G401.6 (cell line): Measurements from ENCODE around the gene STAMBP.
A peak's percentile ranks its signal among the peaks of the same experiment; 100 is the strongest.
"Not testable (repeated sequence)": the region's sequence is repeated elsewhere in the genome, so short reads cannot be mapped to it uniquely, and the experiment has no call there.

Experiments
- FAIRE-seq: peaks from 2 replicates; lab custom pipeline; 2012; peaks lifted over from hg19 to GRCh38; lab: Jason Lieb, UNC

Gene STAMBP

DNA sequence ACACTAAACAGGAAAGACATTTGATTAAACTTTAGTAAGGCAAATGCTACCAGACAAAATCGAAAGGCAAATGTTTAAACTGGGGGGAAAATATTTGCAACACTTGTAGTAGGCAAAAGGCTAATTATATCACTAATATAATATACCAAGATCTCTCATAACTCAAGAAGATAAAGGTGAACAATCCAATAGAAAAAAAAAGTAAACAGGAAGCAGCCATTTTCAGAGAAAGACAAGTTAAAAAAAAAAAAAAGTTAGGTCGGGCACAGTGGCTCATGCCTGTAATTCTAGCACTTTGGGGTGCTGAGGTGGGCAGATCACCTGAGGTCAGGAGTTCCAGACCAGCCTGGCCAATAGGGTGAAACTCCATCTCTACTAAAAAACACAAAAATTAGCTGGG lies 59.6 kb downstream of the STAMBP start:
- FAIRE-seq, result no peak

GRCh38 chr2:73889206-73889605 lies 60.4 kb downstream of the STAMBP start:
- no peak for FAIRE-seq

- FAIRE-seq, result no peak
These were observed 61.7 kb downstream of the STAMBP start for GRCh38 chr2:73890301-73891092.

DNA sequence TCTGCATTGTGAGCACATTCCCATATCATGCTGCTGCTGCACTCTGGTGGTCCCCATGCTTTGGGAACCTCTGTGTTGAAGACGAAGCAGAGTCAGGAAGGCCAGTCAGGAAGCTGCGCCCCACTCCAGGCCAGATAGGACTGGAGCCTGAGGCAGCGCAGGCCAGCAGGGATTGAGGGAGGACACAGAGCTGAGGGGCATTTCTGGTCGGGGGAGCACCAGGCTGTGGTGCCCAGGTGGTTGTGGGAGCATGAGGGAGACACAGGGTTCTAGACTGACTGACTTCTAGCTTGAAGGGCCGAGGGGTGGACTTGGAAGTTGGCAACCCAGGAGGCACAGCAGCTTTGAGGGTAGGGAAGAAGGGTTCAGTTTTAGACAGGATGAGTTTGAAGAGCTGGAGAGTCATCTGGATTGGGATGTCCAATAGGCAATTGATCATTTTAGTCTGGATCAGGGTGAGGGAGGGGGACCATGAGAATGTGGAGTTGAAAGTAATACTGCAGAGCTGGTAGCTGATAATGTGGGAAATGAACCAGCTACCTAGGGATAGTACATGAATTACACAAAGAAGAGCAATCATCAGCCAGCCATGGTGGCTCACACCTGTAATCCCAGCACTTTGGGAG lies 62.6 kb downstream of the STAMBP start:
- no peak for FAIRE-seq

- no peak for FAIRE-seq
These were observed 64.0 kb downstream of the STAMBP start, which contains the start of gene ACTG2 for GRCh38 chr2:73892631-73893329. Gene ACTG2 (plus strand): TSS chr2:73893008. CDS start chr2:73901312, 8,304 bp downstream.

DNA sequence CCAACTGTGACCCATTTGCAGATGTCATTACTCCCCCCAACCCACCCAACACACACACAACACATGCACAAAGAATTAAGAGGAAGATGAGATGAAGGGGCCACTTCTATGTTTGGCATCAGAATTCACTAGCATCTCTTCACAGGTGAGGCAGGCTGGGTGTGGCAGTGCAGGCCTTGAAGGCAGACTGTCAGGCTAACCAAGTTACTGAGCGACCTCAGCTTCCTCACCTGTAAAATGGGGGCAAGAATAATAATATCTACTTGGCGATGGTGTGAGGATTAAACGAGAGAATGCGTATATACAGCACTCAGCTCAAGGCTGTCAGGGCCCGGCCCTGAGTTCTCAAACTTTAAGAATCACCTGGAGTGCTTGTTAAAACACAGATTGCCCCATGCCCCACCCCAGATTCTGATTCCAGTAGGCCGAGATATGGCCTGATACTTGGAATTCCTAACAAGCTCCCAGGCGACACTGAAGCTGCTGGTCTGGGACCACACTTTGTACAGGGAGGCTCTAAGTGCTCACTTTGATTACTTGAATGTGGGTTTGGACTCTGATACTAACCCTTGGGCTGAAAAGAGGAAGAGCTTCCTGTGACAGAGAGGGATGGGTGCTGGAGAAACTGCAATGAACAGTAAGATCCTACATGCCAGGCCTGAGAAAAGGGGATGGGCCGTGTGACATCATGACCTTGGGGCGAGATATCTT lies 65.2 kb downstream of the STAMBP start:
- no peak for FAIRE-seq

DNA sequence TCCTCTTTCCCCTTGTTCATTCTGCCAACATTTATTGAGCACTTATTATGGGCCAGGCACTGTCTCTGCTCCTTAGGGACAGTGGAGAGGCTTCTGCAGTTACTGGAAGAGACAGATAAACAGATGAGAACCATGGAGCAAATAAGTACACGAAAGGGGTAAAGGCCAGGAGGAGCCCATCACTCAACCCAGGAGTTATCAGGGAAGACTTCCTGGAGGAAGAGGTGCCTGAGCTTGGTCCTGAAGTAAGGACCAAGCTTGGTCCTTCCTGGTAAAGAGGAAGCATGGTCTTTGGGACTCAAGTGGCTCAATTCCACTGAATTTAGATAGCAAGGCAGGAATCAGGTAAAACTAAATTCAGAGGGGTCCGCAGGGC lies 65.7 kb downstream of the STAMBP start:
- no peak for FAIRE-seq

- FAIRE-seq, result no peak
These were observed 66.1 kb downstream of the STAMBP start for GRCh38 chr2:73894877-73895276.

DNA sequence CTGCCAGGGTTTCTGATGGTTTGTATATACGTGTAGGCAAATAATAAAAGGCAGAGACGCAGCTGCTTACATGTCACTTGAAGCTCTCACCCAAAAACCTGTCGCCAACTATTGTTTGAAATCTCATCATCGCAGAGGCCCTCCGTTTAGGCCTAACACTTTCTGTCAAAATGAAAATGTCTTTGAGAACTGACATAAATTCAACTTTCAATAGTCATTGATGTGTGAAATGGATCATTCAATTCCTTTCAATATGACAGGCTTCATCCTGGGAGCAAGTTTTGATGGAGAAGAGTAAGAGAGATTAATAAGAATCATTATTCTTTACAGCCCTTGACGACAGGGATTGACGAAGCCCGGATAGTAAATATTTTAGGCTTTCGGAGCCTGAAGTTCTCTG lies 66.7 kb downstream of the STAMBP start:
- FAIRE-seq, result no peak

- FAIRE-seq, result no peak
These were observed 67.8 kb downstream of the STAMBP start for GRCh38 chr2:73896362-73897239.

DNA sequence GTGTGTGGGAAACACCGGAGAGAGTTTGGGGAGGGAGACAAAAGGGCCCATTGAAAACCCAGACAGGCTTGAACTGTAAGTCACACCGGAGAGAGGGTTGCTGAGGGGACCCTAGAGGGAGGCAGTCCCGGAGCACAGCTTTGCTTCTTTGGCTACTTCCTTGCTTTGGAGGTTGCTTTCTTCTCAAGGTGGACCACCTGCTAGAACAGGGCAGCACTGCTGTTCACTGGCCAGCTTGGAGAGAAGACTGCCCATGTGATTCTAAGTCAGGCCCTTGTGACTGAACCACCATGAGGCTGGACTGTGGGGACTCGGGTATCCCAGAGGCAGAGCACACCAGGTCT lies 68.5 kb downstream of the STAMBP start:
- no peak for FAIRE-seq

DNA sequence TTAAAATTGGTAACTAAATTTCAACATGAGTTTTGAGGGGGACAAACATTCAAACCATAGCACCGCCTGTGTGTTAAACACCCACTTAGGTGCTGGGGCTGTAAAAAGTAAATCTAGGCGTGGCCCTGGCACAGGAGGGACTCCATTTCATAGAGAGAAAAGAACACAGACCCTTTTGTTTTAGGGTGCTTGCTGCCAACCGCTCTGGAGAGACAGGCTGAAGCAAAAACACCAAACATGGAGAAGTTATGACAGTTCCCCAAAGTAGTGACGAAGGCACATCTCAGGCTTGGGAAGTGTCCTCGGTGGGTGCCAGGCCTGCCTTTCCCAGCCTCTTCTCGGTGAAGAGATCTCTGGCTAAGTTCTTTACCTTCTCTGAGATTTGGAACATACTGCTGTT lies 69.2 kb downstream of the STAMBP start:
- no peak for FAIRE-seq

DNA sequence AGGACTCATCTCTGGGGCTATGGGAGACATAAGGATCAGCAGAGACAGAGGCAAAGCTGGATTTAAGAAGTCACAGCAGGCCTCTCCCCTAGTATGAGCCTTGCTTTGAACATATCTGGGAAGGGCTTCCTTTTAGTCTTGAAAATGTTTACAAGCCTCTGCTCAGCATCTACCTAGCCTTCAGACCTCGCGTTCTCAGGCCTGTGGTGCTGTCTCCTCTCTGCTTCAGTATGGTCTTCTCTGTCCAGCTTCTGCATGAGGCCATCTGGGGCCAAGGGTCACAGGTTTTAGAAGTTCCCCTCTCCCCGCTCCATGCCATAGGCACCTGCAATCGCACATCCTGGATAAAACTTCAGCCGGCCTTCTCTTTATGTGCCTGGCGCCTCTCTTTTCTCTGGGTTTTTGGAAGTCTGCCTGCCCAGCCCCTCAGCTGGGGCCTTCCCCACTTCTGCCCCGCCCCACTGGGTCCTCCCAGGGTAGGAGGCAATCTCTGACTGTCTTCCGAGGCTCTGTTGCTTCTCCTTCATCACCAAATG lies 71.1 kb downstream of the STAMBP start:
- FAIRE-seq, result no peak

GRCh38 chr2:73901143-73901542 lies 72.4 kb downstream of the STAMBP start:
- FAIRE-seq, result no peak

GRCh38 chr2:73902284-73902683 lies 73.5 kb downstream of the STAMBP start:
- FAIRE-seq, result no peak

- no peak for FAIRE-seq
These were observed 74.6 kb downstream of the STAMBP start for GRCh38 chr2:73903313-73903712.

- FAIRE-seq, result not testable (repeated sequence)
These were observed 75.3 kb downstream of the STAMBP start for GRCh38 chr2:73903949-73904613.

GRCh38 chr2:73904952-73905351 lies 76.2 kb downstream of the STAMBP start:
- FAIRE-seq, result peak; percentile 56

GRCh38 chr2:73906847-73907505 lies 78.2 kb downstream of the STAMBP start:
- FAIRE-seq, result no peak

GRCh38 chr2:73907840-73908452 lies 79.2 kb downstream of the STAMBP start:
- FAIRE-seq, result no peak
